ENCODE data around the gene CORO2B.
A peak's percentile ranks its signal among the peaks of the same experiment; 100 is the strongest.

The CORO2B gene

GRCh38 chr15:68719672-68720071 lies 140.9 kb downstream of the CORO2B start:
- Histone ChIP-seq H3K36me3 (peaks cover 26% of the 10 kb centered on the region), H3K27ac (no peak overlapping the region), H3K4me3 (ENCODE audit: low read depth, low read length) (no peak overlapping the region), H3K9me3 (ENCODE audit: severe bottlenecking) (no peaks in the 10 kb centered on the region), H3K27me3 (ENCODE audit: insufficient read depth, low read depth, severe bottlenecking) (no peaks in the 10 kb centered on the region)
- TF ChIP-seq CTCF (IDR thresholded peaks at IDR 0.05; ENCODE audit: low read depth, low read length): no peak
- no peak for DNase-seq

- DNase-seq: no peak
- no peak for TF ChIP-seq CTCF (IDR thresholded peaks at IDR 0.05; ENCODE audit: low read depth, low read length)
- Histone ChIP-seq H3K27me3 (ENCODE audit: insufficient read depth, low read depth, severe bottlenecking) (no peaks in the 10 kb centered on the region), H3K9me3 (ENCODE audit: severe bottlenecking) (no peaks in the 10 kb centered on the region), H3K27ac (no peak overlapping the region), H3K36me3 (peaks cover 6% of the 10 kb centered on the region), H3K4me3 (ENCODE audit: low read depth, low read length) (no peak overlapping the region)
These were observed 143.1 kb downstream of the CORO2B start for GRCh38 chr15:68721886-68722285.

- no peak for DNase-seq
- H3K27ac ChIP-seq: no peak overlapping the region
- TF ChIP-seq CTCF (IDR thresholded peaks at IDR 0.05; ENCODE audit: low read depth, low read length): no peak
These were observed 146.9 kb downstream of the CORO2B start for GRCh38 chr15:68725736-68726135.

GRCh38 chr15:68726246-68726645 lies 147.5 kb downstream of the CORO2B start:
- H3K36me3 ChIP-seq: peaks cover 4% of the 10 kb centered on the region; the same call in 1 of the 2 replicates
- H3K9me3 ChIP-seq (ENCODE audit: severe bottlenecking): no peaks in the 10 kb centered on the region
- no peak overlapping the region for H3K4me3 ChIP-seq (ENCODE audit: low read depth, low read length)
- no peak for TF ChIP-seq CTCF (IDR thresholded peaks at IDR 0.05; ENCODE audit: low read depth, low read length)
- no peaks in the 10 kb centered on the region for H3K27me3 ChIP-seq (ENCODE audit: insufficient read depth, low read depth, severe bottlenecking)
- H3K27ac ChIP-seq: no peak overlapping the region
- no peak for DNase-seq

More at GRCh38 chr15:68725736-68726135, 146.9 kb downstream of the CORO2B start:
- H3K27me3 ChIP-seq (ENCODE audit: insufficient read depth, low read depth, severe bottlenecking): no peaks in the 10 kb centered on the region
- H3K4me3 ChIP-seq (ENCODE audit: low read depth, low read length): no peak overlapping the region
- no peaks in the 10 kb centered on the region for H3K9me3 ChIP-seq (ENCODE audit: severe bottlenecking)
- peaks cover 6% of the 10 kb centered on the region; the same call in 1 of the 2 replicates for H3K36me3 ChIP-seq

GRCh38 chr15:68729789-68730411 lies 151.1 kb downstream of the CORO2B start:
- H3K36me3 ChIP-seq: no peaks in the 10 kb centered on the region
- DNase-seq: no peak
- H3K4me3 ChIP-seq (ENCODE audit: low read depth, low read length): no peak overlapping the region
- no peaks in the 10 kb centered on the region for H3K27me3 ChIP-seq (ENCODE audit: insufficient read depth, low read depth, severe bottlenecking)
- H3K9me3 ChIP-seq (ENCODE audit: severe bottlenecking): no peaks in the 10 kb centered on the region
- H3K27ac ChIP-seq: no peak overlapping the region
- TF ChIP-seq CTCF (IDR thresholded peaks at IDR 0.05; ENCODE audit: low read depth, low read length): no peak

- no peaks in the 10 kb centered on the region for H3K9me3 ChIP-seq (ENCODE audit: severe bottlenecking)
- no peaks in the 10 kb centered on the region for H3K27me3 ChIP-seq (ENCODE audit: insufficient read depth, low read depth, severe bottlenecking)
- no peak overlapping the region for H3K4me3 ChIP-seq (ENCODE audit: low read depth, low read length)
- H3K27ac ChIP-seq: peak overlapping the region; percentile 55
- DNase-seq: peak; percentile 60
- TF ChIP-seq CTCF (IDR thresholded peaks at IDR 0.05; ENCODE audit: low read depth, low read length): peak; percentile 68
- no peaks in the 10 kb centered on the region for H3K36me3 ChIP-seq
These were observed 151.7 kb downstream of the CORO2B start for GRCh38 chr15:68730471-68730919.

All from WERI-Rb-1 (cell line).